Keratinocyte (primary cell): ENCODE results near the gene DDAH2. TPM values are rescaled to one million over a fixed set of nuclear protein-coding genes. Genes with fewer than 3 reads are reported as not detected.

ENCODE experiments used
- DNase-seq: peaks from one replicate; pipeline ENCODE4 v3.0.0-alpha.2; 2011; ENCODE audit warnings: low read depth, missing footprints, low spot score
- FAIRE-seq: peaks from 2 replicates; lab custom pipeline; 2011; peaks lifted over from hg19 to GRCh38; lab: Jason Lieb, UNC
- H2AFZ ChIP-seq: 2 replicates; pipeline ENCODE4 v1.6.0; 2012; ENCODE audit warnings: low read length, control low read depth, inconsistent platforms; ENCODE audit not compliant: control insufficient read depth
- H3K27ac ChIP-seq: 2 replicates; pipeline ENCODE4 v1.5.1; 2011; ENCODE audit warnings: low read length; ENCODE audit not compliant: control insufficient read depth, insufficient read depth
- H3K27me3 ChIP-seq: 3 replicates; pipeline ENCODE4 v1.6.0; 2011; ENCODE audit warnings: low read length; ENCODE audit not compliant: control insufficient read depth, insufficient read depth; ENCODE audit errors: extremely low read depth
- H3K36me3 ChIP-seq, 2 experiments: 2 replicates in 1 of 2; 3 replicates in 1 of 2; pipeline ENCODE4 v1.5.1; 2011; ENCODE audit warnings: low read length in 2 of 2, mild to moderate bottlenecking in 1 of 2; ENCODE audit not compliant: control insufficient read depth in 2 of 2, insufficient read depth in 2 of 2; ENCODE audit errors: extremely low read depth in 1 of 2
- H3K4me1 ChIP-seq: 3 replicates; pipeline ENCODE4 v1.5.1; 2011; ENCODE audit warnings: low read length; ENCODE audit not compliant: control insufficient read depth, insufficient read depth; ENCODE audit errors: extremely low read depth
- H3K4me2 ChIP-seq: 3 replicates; pipeline ENCODE4 v1.6.0; 2011; ENCODE audit warnings: low read depth, low read length; ENCODE audit not compliant: control insufficient read depth, insufficient read depth; ENCODE audit errors: extremely low read depth
- H3K4me3 ChIP-seq, 3 experiments: fragments of 200-600 bp in 1 of 3; sonication (generic) in 1 of 3; 2 replicates in 2 of 3; 3 replicates in 1 of 3; pipeline ENCODE4 v1.5.1; 2011 to 2016; ENCODE audit warnings: low read length in 3 of 3, mild to moderate bottlenecking in 3 of 3, control low read depth in 2 of 3, inconsistent platforms in 1 of 3, low read depth in 1 of 3, mixed read lengths in 1 of 3, mixed run types in 1 of 3, moderate library complexity in 1 of 3; ENCODE audit not compliant: control insufficient read depth in 2 of 3, insufficient read depth in 2 of 3; ENCODE audit errors: extremely low read depth in 1 of 3
- H3K79me2 ChIP-seq: 2 replicates; pipeline ENCODE4 v1.6.0; 2012; ENCODE audit warnings: low read length; ENCODE audit not compliant: control insufficient read depth, insufficient read depth
- H3K9ac ChIP-seq: 3 replicates; pipeline ENCODE4 v1.6.0; 2011; ENCODE audit warnings: low read length; ENCODE audit not compliant: control insufficient read depth, insufficient read depth; ENCODE audit errors: extremely low read depth
- H3K9me1 ChIP-seq: 3 replicates; pipeline ENCODE4 v1.6.0; 2011; ENCODE audit warnings: low read length; ENCODE audit not compliant: control insufficient read depth, insufficient read depth; ENCODE audit errors: extremely low read depth
- H3K9me3 ChIP-seq: 2 replicates; pipeline ENCODE4 v1.5.1; 2012; ENCODE audit warnings: low read depth, low read length; ENCODE audit not compliant: control insufficient read depth
- H4K20me1 ChIP-seq: 3 replicates; pipeline ENCODE4 v1.6.0; 2011; ENCODE audit warnings: low read length; ENCODE audit not compliant: control insufficient read depth, insufficient read depth; ENCODE audit errors: extremely low read depth
- EZH2 ChIP-seq: IDR thresholded peaks from one replicate; pipeline ENCODE4 v1.6.1; 2012; ENCODE audit warnings: inconsistent platforms, mild to moderate bottlenecking, low read length, moderate library complexity
- dilution Hi-C: fragments of 300-500 bp; cut with MboI; formaldehyde crosslinking; loops from one replicate; pipeline ENCODE4 v1.7.0; 2020; ENCODE audit warnings: low sequenced_read_pairs; ENCODE audit not compliant: extremely low pct_ligation_motif_present
- polyA plus RNA-seq, 5 experiments: library from polyadenylated mRNA; depleted of rRNA in 3 of 5; stranded (reverse) in 3 of 5; stranded (forward) in 1 of 5; unstranded in 1 of 5; fragments of >200 nt; gene quantifications; 1 replicate in 1 of 5; 2 replicates in 3 of 5; 3 replicates in 1 of 5; pipeline versions ENCODE4 v1.2.1 to v1.2.3, GENCODE V29; 2011 to 2012; ENCODE audit warnings: missing spikeins in 2 of 5, low read depth in 1 of 5, low replicate concordance in 1 of 5
- small RNA-seq, 3 experiments: library from RNA; depleted of rRNA; stranded (forward); fragments of <200 nt; gene quantifications; one replicate each; pipeline ENCODE3, GENCODE V24; 2012; ENCODE audit warnings: low read depth in 3 of 3, low replicate concordance in 1 of 3; ENCODE audit not compliant: insufficient read length in 3 of 3
- TF ChIP-seq, protein P1 (sequence below), 3 experiments: IDR thresholded peaks in 1 of 3; conservative IDR thresholded peaks in 1 of 3; optimal IDR thresholded peaks in 1 of 3; 2 replicates in 2 of 3; 3 replicates in 1 of 3; pipeline versions ENCODE3 to v1.5.1; 2011; ENCODE audit warnings: low read length in 3 of 3, mild to moderate bottlenecking in 3 of 3, moderate library complexity in 2 of 3, control low read depth in 1 of 3, inconsistent platforms in 1 of 3; ENCODE audit not compliant: insufficient read depth in 2 of 3; ENCODE audit errors: extremely low read depth in 1 of 3

Gene DDAH2
- polyA plus RNA-seq, 1 donor (not counting 4 experiments of a cell fraction or from before 2014, with no cell fraction given), result 3.0 TPM

GRCh38 chr6:31677955-31678354 lies 51.1 kb downstream of the DDAH2 start:
- no peaks in the 10 kb centered on the region for H3K9me3 ChIP-seq
- no peak overlapping the region for H3K27ac ChIP-seq
- dilution Hi-C loops, result no loop called here
- FAIRE-seq (no peak), DNase-seq (no peak)
- H3K9ac ChIP-seq, result no peak overlapping the region
- no peaks in the 10 kb centered on the region for H3K79me2 ChIP-seq
- no peaks in the 10 kb centered on the region for H4K20me1 ChIP-seq
- TF ChIP-seq, protein P1, sequence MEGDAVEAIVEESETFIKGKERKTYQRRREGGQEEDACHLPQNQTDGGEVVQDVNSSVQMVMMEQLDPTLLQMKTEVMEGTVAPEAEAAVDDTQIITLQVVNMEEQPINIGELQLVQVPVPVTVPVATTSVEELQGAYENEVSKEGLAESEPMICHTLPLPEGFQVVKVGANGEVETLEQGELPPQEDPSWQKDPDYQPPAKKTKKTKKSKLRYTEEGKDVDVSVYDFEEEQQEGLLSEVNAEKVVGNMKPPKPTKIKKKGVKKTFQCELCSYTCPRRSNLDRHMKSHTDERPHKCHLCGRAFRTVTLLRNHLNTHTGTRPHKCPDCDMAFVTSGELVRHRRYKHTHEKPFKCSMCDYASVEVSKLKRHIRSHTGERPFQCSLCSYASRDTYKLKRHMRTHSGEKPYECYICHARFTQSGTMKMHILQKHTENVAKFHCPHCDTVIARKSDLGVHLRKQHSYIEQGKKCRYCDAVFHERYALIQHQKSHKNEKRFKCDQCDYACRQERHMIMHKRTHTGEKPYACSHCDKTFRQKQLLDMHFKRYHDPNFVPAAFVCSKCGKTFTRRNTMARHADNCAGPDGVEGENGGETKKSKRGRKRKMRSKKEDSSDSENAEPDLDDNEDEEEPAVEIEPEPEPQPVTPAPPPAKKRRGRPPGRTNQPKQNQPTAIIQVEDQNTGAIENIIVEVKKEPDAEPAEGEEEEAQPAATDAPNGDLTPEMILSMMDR (optimal IDR thresholded peaks at IDR 0.05 in 1 of 3, IDR thresholded peaks at IDR 0.05 in 1 of 3, conservative IDR thresholded peaks at IDR 0.05 in 1 of 3; ENCODE audit: extremely low read depth in 1 of 3, insufficient read depth in 2 of 3, low read length in 3 of 3), result no peak
- no peak for TF ChIP-seq EZH2
- no peaks in the 10 kb centered on the region for H3K9me1 ChIP-seq
- H3K4me3 ChIP-seq, result no peak overlapping the region
- no peak overlapping the region for H2AFZ ChIP-seq
- H3K4me1 ChIP-seq, result peaks cover 11% of the 10 kb centered on the region
- H3K36me3 ChIP-seq, result peaks cover 0 to 1% of the 10 kb centered on the region in 2 experiments
- no peaks in the 10 kb centered on the region for H3K27me3 ChIP-seq
- no peak overlapping the region for H3K4me2 ChIP-seq

Small RNAs within 50 kb of the gene (small RNA-seq; reads per million reads assigned to genes)
- gene LY6G6D (0 reads per million in 3 experiments), gene MIR4646 (0 reads per million in 3 experiments), gene MSH5-SAPCD1 (0 reads per million in 3 experiments), gene RF00019 (0 reads per million in 3 experiments), gene RNU6-850P (0 reads per million in 3 experiments), gene SAPCD1 (0 reads per million in 3 experiments)

Other genes with a start within 250 kb of the DDAH2 start
- gene MICB, start 231.2 kb downstream of the DDAH2 start, polyA plus RNA-seq, result 6.0 to 18.1 TPM (median 8.6 TPM) in 3 replicates
- gene MCCD1, start 200.3 kb downstream of the DDAH2 start, polyA plus RNA-seq, result not detected in 3 replicates
- gene DDX39B, start 187.3 kb downstream of the DDAH2 start, polyA plus RNA-seq, result 270 to 540 TPM (median 314 TPM) in 3 replicates
- 0.46 to 1.3 TPM (median 0.94 TPM) in 3 replicates for gene ATP6V1G2, start 182.7 kb downstream of the DDAH2 start, polyA plus RNA-seq
- 4.8 to 8.9 TPM (median 7.2 TPM) in 3 replicates for gene NFKBIL1, start 181.7 kb downstream of the DDAH2 start, polyA plus RNA-seq
- 0.04 TPM in 1 of 3 replicates, not detected in the others for gene LTA, start 157.0 kb downstream of the DDAH2 start, polyA plus RNA-seq
- gene TNF, start 153.7 kb downstream of the DDAH2 start, polyA plus RNA-seq, result 0.54 to 2.3 TPM (median 0.88 TPM) in 3 replicates
- 0.09 TPM in 1 of 3 replicates, not detected in the others for gene LTB, start 146.9 kb downstream of the DDAH2 start, polyA plus RNA-seq
- gene LST1, start 143.0 kb downstream of the DDAH2 start, polyA plus RNA-seq, result 0.18 TPM in 1 of 3 replicates, not detected in the others
- gene NCR3, start 136.3 kb downstream of the DDAH2 start, polyA plus RNA-seq, result not detected in 3 replicates
- not detected in 3 replicates for gene AIF1, start 114.1 kb downstream of the DDAH2 start, polyA plus RNA-seq
- gene PRRC2A, start 108.6 kb downstream of the DDAH2 start, polyA plus RNA-seq, result 20.5 to 58.0 TPM (median 22.7 TPM) in 3 replicates
- 49.9 to 120 TPM (median 60.6 TPM) in 3 replicates for gene BAG6, start 76.6 kb downstream of the DDAH2 start, polyA plus RNA-seq
- 1.4 to 2.6 TPM (median 2.3 TPM) in 3 replicates for gene APOM, start 73.4 kb downstream of the DDAH2 start, polyA plus RNA-seq
- 7.9 to 10.0 TPM (median 8.3 TPM) in 3 replicates for gene C6orf47, start 68.5 kb downstream of the DDAH2 start, polyA plus RNA-seq
- 7.9 to 11.4 TPM (median 10.0 TPM) in 3 replicates for gene GPANK1, start 64.3 kb downstream of the DDAH2 start, polyA plus RNA-seq
- gene CSNK2B, start 63.2 kb downstream of the DDAH2 start, polyA plus RNA-seq, result 41.9 to 108 TPM (median 43.7 TPM) in 3 replicates
- 3.6 to 5.2 TPM (median 4.1 TPM) in 3 replicates for gene LY6G5B, start 59.3 kb downstream of the DDAH2 start, polyA plus RNA-seq
- gene LY6G5C, start 48.2 kb downstream of the DDAH2 start, polyA plus RNA-seq, result 0.58 to 0.95 TPM (median 0.61 TPM) in 3 replicates
- 20.9 to 28.2 TPM (median 21.8 TPM) in 3 replicates for gene ABHD16A, start 26.0 kb downstream of the DDAH2 start, polyA plus RNA-seq
- gene LY6G6F, start 22.4 kb downstream of the DDAH2 start, polyA plus RNA-seq, result not detected in 3 replicates
- 0.22 to 0.33 TPM in 2 of 3 replicates, not detected in the other for gene LY6G6D, start 14.0 kb downstream of the DDAH2 start, polyA plus RNA-seq
- 2.3 to 3.1 TPM (median 2.4 TPM) in 3 replicates for gene LY6G6C, start 7.6 kb downstream of the DDAH2 start, polyA plus RNA-seq
- 0.06 to 0.21 TPM (median 0.10 TPM) in 3 replicates for gene MPIG6B, start 5.9 kb downstream of the DDAH2 start, polyA plus RNA-seq
- gene CLIC1, start 7.2 kb upstream of the DDAH2 start, polyA plus RNA-seq, result 759 to 873 TPM (median 832 TPM) in 3 replicates
- gene MSH5, start 10.7 kb upstream of the DDAH2 start, polyA plus RNA-seq, result 9.4 to 14.8 TPM (median 11.4 TPM) in 3 replicates
- 1.1 to 2.1 TPM (median 1.7 TPM) in 3 replicates for gene SAPCD1, start 33.4 kb upstream of the DDAH2 start, polyA plus RNA-seq
- 0.32 to 0.47 TPM (median 0.33 TPM) in 3 replicates for gene VWA7, start 48.0 kb upstream of the DDAH2 start, polyA plus RNA-seq
- 17.2 to 57.2 TPM (median 26.3 TPM) in 3 replicates for gene VARS1, start 66.5 kb upstream of the DDAH2 start, polyA plus RNA-seq
- gene LSM2, start 77.7 kb upstream of the DDAH2 start, polyA plus RNA-seq, result 34.4 to 84.1 TPM (median 46.5 TPM) in 3 replicates
- 0.31 to 0.60 TPM (median 0.54 TPM) in 3 replicates for gene HSPA1L, start 86.0 kb upstream of the DDAH2 start, polyA plus RNA-seq
- gene HSPA1A, start 86.2 kb upstream of the DDAH2 start, polyA plus RNA-seq, result 95.5 to 142 TPM (median 110 TPM) in 3 replicates
- 33.5 to 65.8 TPM (median 48.1 TPM) in 3 replicates for gene HSPA1B, start 98.4 kb upstream of the DDAH2 start, polyA plus RNA-seq
- 27.9 to 44.4 TPM (median 38.6 TPM) in 3 replicates for gene NEU1, start 133.5 kb upstream of the DDAH2 start, polyA plus RNA-seq
- 0.06 to 0.25 TPM (median 0.18 TPM) in 3 replicates for gene SLC44A4, start 149.7 kb upstream of the DDAH2 start, polyA plus RNA-seq
- 17.6 to 26.5 TPM (median 17.7 TPM) in 3 replicates for gene EHMT2, start 168.4 kb upstream of the DDAH2 start, polyA plus RNA-seq
- gene ZBTB12, start 172.8 kb upstream of the DDAH2 start, polyA plus RNA-seq, result 0.55 to 0.64 TPM (median 0.63 TPM) in 3 replicates
- gene C2, start 198.4 kb upstream of the DDAH2 start, polyA plus RNA-seq, result 0.04 TPM in 1 of 3 replicates, not detected in the others
- gene CFB, start 216.8 kb upstream of the DDAH2 start, polyA plus RNA-seq, result 0.84 to 2.9 TPM (median 2.5 TPM) in 3 replicates
- gene NELFE, start 229.7 kb upstream of the DDAH2 start, polyA plus RNA-seq, result 45.1 to 57.9 TPM (median 51.9 TPM) in 3 replicates
- 24.5 to 37.7 TPM (median 37.5 TPM) in 3 replicates for gene SKIC2, start 229.9 kb upstream of the DDAH2 start, polyA plus RNA-seq
- 7.0 to 10.4 TPM (median 7.6 TPM) in 3 replicates for gene DXO, start 242.8 kb upstream of the DDAH2 start, polyA plus RNA-seq